ENCODE measurements around the gene PRKCE. TPM values are rescaled to one million over a fixed set of nuclear protein-coding genes. Genes with fewer than 3 reads are reported as not detected.

Gene PRKCE
- polyA plus RNA-seq, 3 donors, result 1.3 to 7.7 (median 2.3) TPM

- no peaks in the 10 kb centered on the region for H3K4me1 ChIP-seq (ENCODE audit: control insufficient read depth in 1 of 2, insufficient read depth in 2 of 2, low read length in 2 of 2)
- no peaks in the 10 kb centered on the region for H3K27me3 ChIP-seq (ENCODE audit: control insufficient read depth in 2 of 2, insufficient read depth in 2 of 2, low read length in 2 of 2)
- no peak overlapping the region for H3K4me2 ChIP-seq (replicated peaks; ENCODE audit: extremely low read depth, low read length, poor library complexity, severe bottlenecking)
- intact Hi-C loops (cut with micrococcal nuclease), result no loop called here
- no peak overlapping the region for H3K4me3 ChIP-seq (replicated peaks in 1 of 3; ENCODE audit: low read depth in 2 of 3, low read length in 3 of 3)
- WGBS (ENCODE audit: insufficient coverage), result no CpG with 5 or more reads among the region's 5 CpGs
- H3K79me2 ChIP-seq (ENCODE audit: insufficient read depth, low read length), result peaks cover 5% of the 10 kb centered on the region
- TF ChIP-seq, protein P1, sequence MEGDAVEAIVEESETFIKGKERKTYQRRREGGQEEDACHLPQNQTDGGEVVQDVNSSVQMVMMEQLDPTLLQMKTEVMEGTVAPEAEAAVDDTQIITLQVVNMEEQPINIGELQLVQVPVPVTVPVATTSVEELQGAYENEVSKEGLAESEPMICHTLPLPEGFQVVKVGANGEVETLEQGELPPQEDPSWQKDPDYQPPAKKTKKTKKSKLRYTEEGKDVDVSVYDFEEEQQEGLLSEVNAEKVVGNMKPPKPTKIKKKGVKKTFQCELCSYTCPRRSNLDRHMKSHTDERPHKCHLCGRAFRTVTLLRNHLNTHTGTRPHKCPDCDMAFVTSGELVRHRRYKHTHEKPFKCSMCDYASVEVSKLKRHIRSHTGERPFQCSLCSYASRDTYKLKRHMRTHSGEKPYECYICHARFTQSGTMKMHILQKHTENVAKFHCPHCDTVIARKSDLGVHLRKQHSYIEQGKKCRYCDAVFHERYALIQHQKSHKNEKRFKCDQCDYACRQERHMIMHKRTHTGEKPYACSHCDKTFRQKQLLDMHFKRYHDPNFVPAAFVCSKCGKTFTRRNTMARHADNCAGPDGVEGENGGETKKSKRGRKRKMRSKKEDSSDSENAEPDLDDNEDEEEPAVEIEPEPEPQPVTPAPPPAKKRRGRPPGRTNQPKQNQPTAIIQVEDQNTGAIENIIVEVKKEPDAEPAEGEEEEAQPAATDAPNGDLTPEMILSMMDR (IDR thresholded peaks at IDR 0.05), result no peak
- peaks cover 44% of the 10 kb centered on the region for H4K20me1 ChIP-seq (ENCODE audit: insufficient read depth, low read length)
- Mint-ChIP-seq H3K9me3 (no peaks in the 10 kb centered on the region), H3K4me3 (no peak overlapping the region), H3K27me3 (ENCODE audit: low read depth in 3 of 3) (no peaks in the 10 kb centered on the region), H3K36me3 (peaks cover 6 to 14% of the 10 kb centered on the region in 2 donors), H3K4me1 (peaks cover 17% of the 10 kb centered on the region), H3K27ac (peak overlapping the region in 1 of 7 donors; percentile 70)
- no peak overlapping the region for H3K9ac ChIP-seq (ENCODE audit: insufficient read depth, low read length, poor library complexity, severe bottlenecking)
- no peaks in the 10 kb centered on the region for H3K9me3 ChIP-seq (replicated peaks in 1 of 2; ENCODE audit: control insufficient read depth in 1 of 2, insufficient read depth in 1 of 2, low read length in 2 of 2)
- no peak overlapping the region for H3K27ac ChIP-seq (ENCODE audit: low read depth in 1 of 2, low read length in 2 of 2)
- no peaks in the 10 kb centered on the region for H3K36me3 ChIP-seq (replicated peaks in 1 of 2; ENCODE audit: control insufficient read depth in 1 of 2, insufficient read depth in 2 of 2, low read length in 2 of 2)
- no peak overlapping the region for H2AFZ ChIP-seq (ENCODE audit: insufficient read depth, low read depth, low read length, poor library complexity, severe bottlenecking)
- peak in 1 of 3 donors; percentile 19 for DNase-seq
Measured at GRCh38 chr2:45675263-45675812, 23.9 kb downstream of the PRKCE start.

GRCh38 chr2:45676088-45676487 lies 24.6 kb downstream of the PRKCE start:
- no peak overlapping the region for H3K4me3 Mint-ChIP-seq
- Histone ChIP-seq H3K79me2 (ENCODE audit: insufficient read depth, low read length) (peaks cover 5% of the 10 kb centered on the region), H3K4me1 (ENCODE audit: control insufficient read depth in 1 of 2, insufficient read depth in 2 of 2, low read length in 2 of 2) (no peaks in the 10 kb centered on the region), H3K36me3 (replicated peaks in 1 of 2; ENCODE audit: control insufficient read depth in 1 of 2, insufficient read depth in 2 of 2, low read length in 2 of 2) (no peaks in the 10 kb centered on the region), H3K4me3 (replicated peaks in 1 of 3; ENCODE audit: low read depth in 2 of 3, low read length in 3 of 3) (no peak overlapping the region), H3K9ac (ENCODE audit: insufficient read depth, low read length, poor library complexity, severe bottlenecking) (no peak overlapping the region), H3K4me2 (replicated peaks; ENCODE audit: extremely low read depth, low read length, poor library complexity, severe bottlenecking) (no peak overlapping the region), H4K20me1 (ENCODE audit: insufficient read depth, low read length) (peaks cover 44% of the 10 kb centered on the region), H3K27ac (ENCODE audit: low read depth in 1 of 2, low read length in 2 of 2) (no peak overlapping the region), H3K9me3 (replicated peaks in 1 of 2; ENCODE audit: control insufficient read depth in 1 of 2, insufficient read depth in 1 of 2, low read length in 2 of 2) (no peaks in the 10 kb centered on the region), H3K27me3 (ENCODE audit: control insufficient read depth in 2 of 2, insufficient read depth in 2 of 2, low read length in 2 of 2) (no peaks in the 10 kb centered on the region), H2AFZ (ENCODE audit: insufficient read depth, low read depth, low read length, poor library complexity, severe bottlenecking) (no peak overlapping the region)
- H3K9me3 Mint-ChIP-seq, result no peaks in the 10 kb centered on the region
- peaks cover 17% of the 10 kb centered on the region for H3K4me1 Mint-ChIP-seq
- no peak for DNase-seq
- no peak overlapping the region for H3K27ac Mint-ChIP-seq
- intact Hi-C loops (cut with micrococcal nuclease), result no loop called here
- H3K36me3 Mint-ChIP-seq, result peaks cover 6 to 14% of the 10 kb centered on the region in 2 donors
- WGBS (ENCODE audit: insufficient coverage), result 95% methylated on average over 2 of the region's 5 CpGs
- TF ChIP-seq, protein P1 (IDR thresholded peaks at IDR 0.05), result no peak
- no peaks in the 10 kb centered on the region for H3K27me3 Mint-ChIP-seq (ENCODE audit: low read depth in 3 of 3)
